MM.1S (cell line): ENCODE results near the gene COL4A5.

Experiments used
- DNase-seq: peaks from one replicate; pipeline ENCODE4 v3.0.0-alpha.2; 2015
- H2AFZ ChIP-seq: fragments of 300-600 bp; sonication (generic); 2 replicates; pipeline ENCODE4 v1.6.0; 2016; ENCODE audit warnings: antibody characterized with exemption, low read length
- H3F3A ChIP-seq: fragments of 300-600 bp; sonication (generic); 2 replicates; pipeline ENCODE4 v1.6.1; 2016; ENCODE audit warnings: mild to moderate bottlenecking, antibody characterized with exemption, low read length, moderate library complexity, mixed read lengths; ENCODE audit not compliant: insufficient read depth
- H3K27ac ChIP-seq: fragments of 300-600 bp; sonication (generic); 2 replicates; pipeline ENCODE4 v1.5.1; 2016; ENCODE audit warnings: mild to moderate bottlenecking, low read length
- H3K27me3 ChIP-seq: fragments of 300-600 bp; sonication (generic); replicated peaks from 2 replicates; pipeline ENCODE4 v1.6.0; 2016; ENCODE audit warnings: low read length; ENCODE audit not compliant: insufficient read depth
- H3K36me3 ChIP-seq: fragments of 300-600 bp; sonication (generic); replicated peaks from 2 replicates; pipeline ENCODE4 v1.6.1; 2016; ENCODE audit warnings: mild to moderate bottlenecking, low read length, mixed read lengths; ENCODE audit not compliant: insufficient read depth
- H3K4me1 ChIP-seq: fragments of 300-600 bp; sonication (generic); 2 replicates; pipeline ENCODE4 v1.6.1; 2016; ENCODE audit warnings: low read length, mixed read lengths
- H3K4me2 ChIP-seq: fragments of 300-600 bp; sonication (generic); 2 replicates; pipeline ENCODE4 v1.6.0; 2016; ENCODE audit warnings: low read depth, low read length
- H3K4me3 ChIP-seq: fragments of 300-600 bp; sonication (generic); 2 replicates; pipeline ENCODE4 v1.5.1; 2016; ENCODE audit warnings: low read length, mixed read lengths
- H3K79me2 ChIP-seq: fragments of 300-600 bp; sonication (generic); 2 replicates; pipeline ENCODE4 v1.6.1; 2016; ENCODE audit warnings: mixed run types, low read length, mixed read lengths
- H3K9ac ChIP-seq: fragments of 300-600 bp; sonication (generic); 2 replicates; pipeline ENCODE4 v1.6.1; 2016; ENCODE audit warnings: low read length, mixed read lengths
- H3K9me2 ChIP-seq: fragments of 300-600 bp; sonication (generic); replicated peaks from 2 replicates; pipeline ENCODE4 v1.6.1; 2016; ENCODE audit warnings: mild to moderate bottlenecking, low read length, mixed read lengths; ENCODE audit not compliant: insufficient read depth
- H3K9me3 ChIP-seq: fragments of 300-600 bp; sonication (generic); replicated peaks from 2 replicates; pipeline ENCODE4 v1.6.1; 2016; ENCODE audit warnings: mild to moderate bottlenecking, low read length, mixed read lengths; ENCODE audit not compliant: insufficient read depth
- H4K20me1 ChIP-seq: fragments of 300-600 bp; sonication (generic); 2 replicates; pipeline ENCODE4 v1.6.1; 2016; ENCODE audit warnings: mild to moderate bottlenecking, low read length, moderate library complexity, mixed read lengths; ENCODE audit not compliant: insufficient read depth
- EZH2 ChIP-seq: fragments of 300-600 bp; sonication (generic); optimal IDR thresholded peaks from 2 replicates; pipeline ENCODE3; 2017; ENCODE audit warnings: low read depth, mild to moderate bottlenecking, antibody characterized with exemption, low read length, mixed read lengths
- EZH2phosphoT487 ChIP-seq: fragments of 300-600 bp; sonication (generic); IDR thresholded peaks from 2 replicates; pipeline ENCODE4 v1.6.1; 2018; ENCODE audit warnings: antibody characterized with exemption, low read length
- TF ChIP-seq, protein P1 (sequence below): fragments of 300-600 bp; sonication (generic); IDR thresholded peaks from 2 replicates; pipeline ENCODE4 v1.5.1; 2016; ENCODE audit warnings: antibody characterized with exemption, low read length, mixed read lengths

Gene COL4A5

DNA sequence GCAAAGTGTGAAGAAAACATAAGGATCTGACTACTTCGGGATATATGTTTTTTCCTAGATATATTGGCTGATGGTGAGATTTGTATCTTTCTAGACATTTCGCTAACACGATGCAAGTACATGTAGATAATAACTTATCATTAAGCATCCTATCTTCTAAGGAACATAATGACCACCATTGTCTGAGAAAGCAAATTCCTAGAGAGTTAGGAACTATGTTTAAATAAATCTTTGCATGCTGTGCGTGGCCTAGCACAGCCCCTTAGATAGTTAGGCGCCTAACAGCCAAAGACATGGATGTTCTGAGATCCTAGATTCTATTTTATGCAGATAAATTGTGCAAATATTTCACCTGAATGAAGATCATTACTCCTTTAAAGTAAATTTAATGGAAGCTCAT, 4.4 kb upstream of the COL4A5 start:
- Histone ChIP-seq H3F3A (no peaks in the 10 kb centered on the region), H4K20me1 (no peaks in the 10 kb centered on the region), H3K36me3 (no peaks in the 10 kb centered on the region), H3K27me3 (no peaks in the 10 kb centered on the region), H3K9ac (no peak overlapping the region), H2AFZ (no peak overlapping the region), H3K9me2 (no peaks in the 10 kb centered on the region), H3K4me1 (no peaks in the 10 kb centered on the region), H3K4me2 (no peak overlapping the region), H3K4me3 (no peak overlapping the region), H3K79me2 (no peaks in the 10 kb centered on the region), H3K27ac (no peak overlapping the region), H3K9me3 (no peaks in the 10 kb centered on the region)
- TF ChIP-seq EZH2 (no peak), EZH2phosphoT487 (no peak)
- TF ChIP-seq, protein P1, sequence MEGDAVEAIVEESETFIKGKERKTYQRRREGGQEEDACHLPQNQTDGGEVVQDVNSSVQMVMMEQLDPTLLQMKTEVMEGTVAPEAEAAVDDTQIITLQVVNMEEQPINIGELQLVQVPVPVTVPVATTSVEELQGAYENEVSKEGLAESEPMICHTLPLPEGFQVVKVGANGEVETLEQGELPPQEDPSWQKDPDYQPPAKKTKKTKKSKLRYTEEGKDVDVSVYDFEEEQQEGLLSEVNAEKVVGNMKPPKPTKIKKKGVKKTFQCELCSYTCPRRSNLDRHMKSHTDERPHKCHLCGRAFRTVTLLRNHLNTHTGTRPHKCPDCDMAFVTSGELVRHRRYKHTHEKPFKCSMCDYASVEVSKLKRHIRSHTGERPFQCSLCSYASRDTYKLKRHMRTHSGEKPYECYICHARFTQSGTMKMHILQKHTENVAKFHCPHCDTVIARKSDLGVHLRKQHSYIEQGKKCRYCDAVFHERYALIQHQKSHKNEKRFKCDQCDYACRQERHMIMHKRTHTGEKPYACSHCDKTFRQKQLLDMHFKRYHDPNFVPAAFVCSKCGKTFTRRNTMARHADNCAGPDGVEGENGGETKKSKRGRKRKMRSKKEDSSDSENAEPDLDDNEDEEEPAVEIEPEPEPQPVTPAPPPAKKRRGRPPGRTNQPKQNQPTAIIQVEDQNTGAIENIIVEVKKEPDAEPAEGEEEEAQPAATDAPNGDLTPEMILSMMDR, result no peak
- no peak for DNase-seq

DNA sequence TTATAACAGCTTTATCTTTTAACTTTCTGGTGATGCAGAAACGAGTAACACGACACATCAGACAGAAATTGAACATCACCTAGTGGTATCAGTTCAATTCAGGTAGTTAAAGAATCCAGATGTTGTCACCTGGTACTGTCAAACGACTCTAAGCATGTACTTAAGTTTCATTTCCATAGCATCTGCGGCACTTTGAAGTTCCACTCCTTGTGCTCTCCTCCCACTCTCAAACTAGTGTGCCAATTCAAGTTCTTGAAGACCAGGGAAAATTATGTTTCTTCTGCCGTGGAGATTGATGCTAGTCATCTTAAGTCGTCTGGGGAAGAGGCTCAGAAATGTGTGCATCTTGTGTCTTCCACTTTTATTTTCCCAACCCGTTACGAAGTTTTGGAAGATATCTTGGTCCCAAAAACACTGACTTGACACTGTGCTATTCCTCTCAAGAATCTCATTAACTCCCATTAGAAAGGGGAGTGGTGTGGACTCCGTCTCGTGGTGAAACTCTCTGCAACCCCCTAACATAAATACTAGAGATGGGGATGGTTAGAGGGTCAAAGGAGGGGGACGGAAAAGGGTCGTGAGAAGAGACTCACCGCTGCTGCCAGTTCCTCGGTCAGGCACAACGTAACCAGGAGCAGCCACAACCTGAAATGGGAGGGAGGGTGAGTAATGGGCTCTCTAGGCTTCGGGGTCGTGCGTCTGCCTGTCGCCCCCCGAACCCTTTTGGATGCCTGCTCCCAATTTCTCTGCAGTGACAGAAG, 2.1 kb upstream of the COL4A5 start:
- Histone ChIP-seq H3K36me3 (no peaks in the 10 kb centered on the region), H4K20me1 (no peaks in the 10 kb centered on the region), H3K9me2 (no peaks in the 10 kb centered on the region), H3K9me3 (no peaks in the 10 kb centered on the region), H3K4me2 (no peak overlapping the region), H3F3A (no peaks in the 10 kb centered on the region), H3K79me2 (no peaks in the 10 kb centered on the region), H2AFZ (0 out of 2 replicates have a peak overlapping the region, but pooled peaks have one; percentile 35), H3K9ac (no peak overlapping the region), H3K27ac (no peak overlapping the region), H3K4me3 (no peak overlapping the region), H3K27me3 (no peaks in the 10 kb centered on the region), H3K4me1 (no peaks in the 10 kb centered on the region)
- no peak for DNase-seq
- TF ChIP-seq, protein P1, result no peak
- TF ChIP-seq EZH2phosphoT487 (no peak), EZH2 (no peak)

DNA sequence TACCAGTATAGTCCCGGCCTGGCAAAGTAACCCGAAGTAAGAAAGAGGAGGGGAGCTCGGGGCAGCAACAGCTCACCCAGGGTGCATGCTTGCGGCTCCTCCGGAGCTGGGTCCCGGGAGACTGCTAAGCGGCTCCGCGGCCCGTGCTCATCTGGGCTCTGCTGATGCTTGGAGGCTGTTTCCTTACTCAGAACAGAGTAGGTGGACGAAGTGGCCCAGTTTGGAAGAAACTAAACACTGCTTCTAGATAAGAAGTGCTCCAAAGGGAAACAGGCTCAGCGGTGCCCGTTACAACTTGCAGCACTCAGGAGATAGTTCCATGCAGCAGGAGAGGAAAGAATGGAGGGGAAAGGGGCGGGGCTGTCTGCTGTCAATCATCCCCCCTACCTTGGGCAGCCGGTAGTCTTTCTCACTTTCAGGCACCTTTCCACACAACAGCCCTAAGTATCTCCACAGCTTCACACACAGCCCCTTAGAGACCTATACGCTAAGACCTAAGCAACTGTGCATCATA, 1.5 kb upstream of the COL4A5 start, which contains the start of gene COL4A6:
COL4A6 (minus strand) TSS at position 313 of the 514 bp plus-strand sequence; CDS start at position 87, 226 bp downstream.
- Histone ChIP-seq H3F3A (no peaks in the 10 kb centered on the region), H3K9ac (no peak within 1 kb of the TSS), H3K36me3 (no peaks in the 10 kb centered on the region), H2AFZ (peak within 1 kb of the TSS; percentile 82), H3K9me2 (no peaks in the 10 kb centered on the region), H3K79me2 (no peaks in the 10 kb centered on the region), H3K4me3 (0 out of 2 replicates have a peak within 1 kb of the TSS, but pooled peaks have one; percentile 65), H4K20me1 (no peaks in the 10 kb centered on the region), H3K9me3 (no peaks in the 10 kb centered on the region), H3K4me2 (peak within 1 kb of the TSS; percentile 63; the same call in 1 of the 2 replicates), H3K27me3 (no peaks in the 10 kb centered on the region), H3K27ac (no peak within 1 kb of the TSS), H3K4me1 (no peaks in the 10 kb centered on the region)
- TF ChIP-seq, protein P1, result no peak
- TF ChIP-seq EZH2phosphoT487 (no peak), EZH2 (no peak)
- DNase-seq, result no peak
